Upper lobe of right lung (tissue), 1 donor: ENCODE data around the gene FN3KRP. TPM values are rescaled to one million over a fixed set of nuclear protein-coding genes. Genes with fewer than 3 reads are reported as not detected.

ENCODE experiments used
- ATAC-seq: fragments of 200-7000 bp; cut with Tn5 transposase; one replicate; pipeline ENCODE4 v1.9.1; 2020; ENCODE audit warnings: mild to moderate bottlenecking, moderate library complexity
- DNase-seq: peaks from one replicate; pipeline ENCODE4 v3.0.0-alpha.2; 2020
- H3K27ac ChIP-seq: fragments of 200-600 bp; one replicate; pipeline ENCODE4 v1.8.0; 2022
- H3K27me3 ChIP-seq: fragments of 200-600 bp; one replicate; pipeline ENCODE4 v1.8.0; 2022; ENCODE audit warnings: mild to moderate bottlenecking
- H3K36me3 ChIP-seq: fragments of 200-600 bp; one replicate; pipeline ENCODE4 v1.8.0; 2022
- H3K4me1 ChIP-seq: fragments of 200-600 bp; one replicate; pipeline ENCODE4 v1.8.0; 2022
- H3K4me3 ChIP-seq: fragments of 200-600 bp; one replicate; pipeline ENCODE4 v1.8.0; 2022; ENCODE audit warnings: mild to moderate bottlenecking
- H3K9me3 ChIP-seq: fragments of 200-600 bp; one replicate; pipeline ENCODE4 v1.8.0; 2022
- CTCF ChIP-seq: fragments of 200-600 bp; IDR thresholded peaks from one replicate; pipeline ENCODE4 v1.8.0; 2022; ENCODE audit warnings: antibody characterized with exemption
- intact Hi-C: fragments of 100-400 bp; cut with DNase I; formaldehyde crosslinking; loops from one replicate; pipeline ENCODE4 v1.11.0; 2022
- total RNA-seq: library from RNA; stranded (reverse); fragmentation: NEBNext Ultra II Directional; extraction: Animal tissue kit (Norgen Biotek cat#: 25700); gene quantifications from one replicate; pipeline ENCODE4 v1.2.1, GENCODE V29; 2021
- donor health status: DM: no; HTN: yes; CAD: no; lungs with severe emphysema.

FN3KRP gene
- total RNA-seq, 1 donor from 2014 or later: 21.4 TPM

- H3K27ac ChIP-seq: no peak overlapping the region
Observed at GRCh38 chr17:82686366-82687324, 29.9 kb upstream of the FN3KRP start.

GRCh38 chr17:82687375-82687861, 29.1 kb upstream of the FN3KRP start:
- Histone ChIP-seq H3K4me1 (no peaks in the 10 kb centered on the region), H3K27me3 (no peaks in the 10 kb centered on the region), H3K36me3 (no peaks in the 10 kb centered on the region), H3K27ac (no peak overlapping the region), H3K9me3 (no peaks in the 10 kb centered on the region), H3K4me3 (no peak overlapping the region)
- ATAC-seq: peak; percentile 31
- TF ChIP-seq CTCF: no peak
- no peak for DNase-seq
- intact Hi-C loops: no loop called here

More at GRCh38 chr17:82686366-82687324, 29.9 kb upstream of the FN3KRP start:
- TF ChIP-seq CTCF: no peak
- no peak overlapping the region for H3K4me3 ChIP-seq
- ATAC-seq: peak; percentile 20
- intact Hi-C loops: no loop called here
- H3K4me1 ChIP-seq: no peaks in the 10 kb centered on the region
- H3K27me3 ChIP-seq: no peaks in the 10 kb centered on the region
- DNase-seq: no peak
- H3K9me3 ChIP-seq: peaks cover 2% of the 10 kb centered on the region
- no peaks in the 10 kb centered on the region for H3K36me3 ChIP-seq

GRCh38 chr17:82687871-82688270, 28.6 kb upstream of the FN3KRP start:
- Histone ChIP-seq H3K4me3 (no peak overlapping the region), H3K27ac (no peak overlapping the region), H3K4me1 (no peaks in the 10 kb centered on the region), H3K9me3 (no peaks in the 10 kb centered on the region), H3K36me3 (no peaks in the 10 kb centered on the region), H3K27me3 (no peaks in the 10 kb centered on the region)
- intact Hi-C loops: no loop called here
- DNase-seq: no peak
- no peak for ATAC-seq
- no peak for TF ChIP-seq CTCF

- TF ChIP-seq CTCF: no peak
- DNase-seq (no peak), ATAC-seq (no peak)
- no peaks in the 10 kb centered on the region for H3K27me3 ChIP-seq
- no peak overlapping the region for H3K4me3 ChIP-seq
- no peaks in the 10 kb centered on the region for H3K4me1 ChIP-seq
- intact Hi-C loops: no loop called here
- no peaks in the 10 kb centered on the region for H3K36me3 ChIP-seq
- H3K27ac ChIP-seq: no peak overlapping the region
- no peaks in the 10 kb centered on the region for H3K9me3 ChIP-seq
Observed at GRCh38 chr17:82689077-82689476, 27.4 kb upstream of the FN3KRP start.

GRCh38 chr17:82690786-82691489, 25.6 kb upstream of the FN3KRP start:
- DNase-seq: no peak
- TF ChIP-seq CTCF: no peak
- ATAC-seq: no peak
- Histone ChIP-seq H3K4me3 (no peak overlapping the region), H3K4me1 (no peaks in the 10 kb centered on the region), H3K36me3 (no peaks in the 10 kb centered on the region), H3K27me3 (no peaks in the 10 kb centered on the region), H3K27ac (no peak overlapping the region), H3K9me3 (no peaks in the 10 kb centered on the region)
- intact Hi-C loops: no loop called here
